Measurements from ENCODE around the gene IGFBP4.

Gene IGFBP4

GRCh38 chr17:40471846-40472732 is 28.8 kb downstream of the IGFBP4 start:
- DNase-seq (ENCODE audit: low read depth) = no peak
- H3K4me3 ChIP-seq (ENCODE audit: low read depth, low read length) = no peak overlapping the region
- no peak for TF ChIP-seq CTCF (IDR thresholded peaks at IDR 0.05; ENCODE audit: insufficient read depth, low read depth, low read length, missing control alignments)

GRCh38 chr17:40472733-40473452 is 29.6 kb downstream of the IGFBP4 start:
- no peak overlapping the region for H3K4me3 ChIP-seq (ENCODE audit: low read depth, low read length)
- DNase-seq (ENCODE audit: low read depth) = no peak
- TF ChIP-seq CTCF (IDR thresholded peaks at IDR 0.05; ENCODE audit: insufficient read depth, low read depth, low read length, missing control alignments) = no peak

GRCh38 chr17:40473573-40474365 is 30.5 kb downstream of the IGFBP4 start:
- DNase-seq (ENCODE audit: low read depth) = no peak
- TF ChIP-seq CTCF (IDR thresholded peaks at IDR 0.05; ENCODE audit: insufficient read depth, low read depth, low read length, missing control alignments) = no peak

GRCh38 chr17:40474419-40475002 is 31.3 kb downstream of the IGFBP4 start:
- no peak for DNase-seq (ENCODE audit: low read depth)
- H3K4me3 ChIP-seq (ENCODE audit: low read depth, low read length) = no peak overlapping the region
- TF ChIP-seq CTCF (IDR thresholded peaks at IDR 0.05; ENCODE audit: insufficient read depth, low read depth, low read length, missing control alignments) = no peak

More at GRCh38 chr17:40473573-40474365, 30.5 kb downstream of the IGFBP4 start:
- no peak overlapping the region for H3K4me3 ChIP-seq (ENCODE audit: low read depth, low read length)

GRCh38 chr17:40475234-40475908 is 32.1 kb downstream of the IGFBP4 start:
- no peak for TF ChIP-seq CTCF (IDR thresholded peaks at IDR 0.05; ENCODE audit: insufficient read depth, low read depth, low read length, missing control alignments)
- H3K4me3 ChIP-seq (ENCODE audit: low read depth, low read length) = no peak overlapping the region
- DNase-seq (ENCODE audit: low read depth) = no peak

GRCh38 chr17:40477796-40478195 is 34.5 kb downstream of the IGFBP4 start:
- no peak for TF ChIP-seq CTCF (IDR thresholded peaks at IDR 0.05; ENCODE audit: insufficient read depth, low read depth, low read length, missing control alignments)
- no peak for DNase-seq (ENCODE audit: low read depth)
- H3K4me3 ChIP-seq (ENCODE audit: low read depth, low read length) = no peak overlapping the region

All from GM12865 (cell line).